ENCODE results near the gene ITGAD. TPM values are rescaled to one million over a fixed set of nuclear protein-coding genes. Genes with fewer than 3 reads are reported as not detected.

Gene ITGAD
- polyA plus RNA-seq, 3 donors: 0.04 TPM; not detected in 2

DNA sequence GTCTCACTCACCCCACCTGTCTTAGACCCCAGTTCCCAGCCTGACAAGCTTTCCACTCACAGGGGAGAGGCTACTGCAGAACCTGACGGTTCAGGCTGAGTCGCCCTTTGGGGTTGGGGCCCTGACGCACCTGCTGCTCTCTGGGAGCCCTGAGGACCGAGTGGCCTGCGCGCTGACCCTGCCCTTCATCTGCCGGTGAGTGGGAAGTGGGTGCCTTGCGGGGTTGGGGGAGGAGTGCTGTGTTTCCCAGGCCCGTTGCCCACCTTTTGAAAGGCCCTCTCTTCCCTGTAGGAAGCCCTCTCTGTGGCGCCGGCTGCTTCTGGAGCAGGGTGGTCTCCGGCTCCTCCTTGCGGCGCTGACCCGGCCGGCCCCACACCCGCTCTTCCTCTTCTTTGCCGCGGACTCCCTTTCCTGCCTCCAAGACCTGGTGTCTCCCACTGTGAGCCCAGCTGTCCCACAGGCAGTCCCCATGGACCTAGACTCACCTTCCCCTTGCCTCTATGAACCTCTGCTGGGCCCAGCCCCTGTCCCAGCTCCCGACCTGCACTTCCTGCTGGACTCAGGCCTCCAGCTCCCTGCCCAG, 72.7 kb downstream of the ITGAD start:
- Mint-ChIP-seq H3K36me3 (peaks cover 45 to 60% of the 10 kb centered on the region in 2 donors), H3K27me3 (ENCODE audit: low read depth in 3 of 3) (peaks cover 3 to 4% (median 4%) of the 10 kb centered on the region in 3 donors), H3K4me1 (peaks cover 21% of the 10 kb centered on the region), H3K9me3 (no peaks in the 10 kb centered on the region), H3K4me3 (peak overlapping the region; percentile 47 to 80), H3K27ac (peak overlapping the region in 1 of 7 donors; percentile 25)
- no peak for DNase-seq
- H2AFZ ChIP-seq (ENCODE audit: insufficient read depth, low read depth, low read length, poor library complexity, severe bottlenecking): no peak overlapping the region
- WGBS (ENCODE audit: insufficient coverage): 61% methylated on average over 20 of the region's 20 CpGs
- TF ChIP-seq, protein P1, sequence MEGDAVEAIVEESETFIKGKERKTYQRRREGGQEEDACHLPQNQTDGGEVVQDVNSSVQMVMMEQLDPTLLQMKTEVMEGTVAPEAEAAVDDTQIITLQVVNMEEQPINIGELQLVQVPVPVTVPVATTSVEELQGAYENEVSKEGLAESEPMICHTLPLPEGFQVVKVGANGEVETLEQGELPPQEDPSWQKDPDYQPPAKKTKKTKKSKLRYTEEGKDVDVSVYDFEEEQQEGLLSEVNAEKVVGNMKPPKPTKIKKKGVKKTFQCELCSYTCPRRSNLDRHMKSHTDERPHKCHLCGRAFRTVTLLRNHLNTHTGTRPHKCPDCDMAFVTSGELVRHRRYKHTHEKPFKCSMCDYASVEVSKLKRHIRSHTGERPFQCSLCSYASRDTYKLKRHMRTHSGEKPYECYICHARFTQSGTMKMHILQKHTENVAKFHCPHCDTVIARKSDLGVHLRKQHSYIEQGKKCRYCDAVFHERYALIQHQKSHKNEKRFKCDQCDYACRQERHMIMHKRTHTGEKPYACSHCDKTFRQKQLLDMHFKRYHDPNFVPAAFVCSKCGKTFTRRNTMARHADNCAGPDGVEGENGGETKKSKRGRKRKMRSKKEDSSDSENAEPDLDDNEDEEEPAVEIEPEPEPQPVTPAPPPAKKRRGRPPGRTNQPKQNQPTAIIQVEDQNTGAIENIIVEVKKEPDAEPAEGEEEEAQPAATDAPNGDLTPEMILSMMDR (IDR thresholded peaks at IDR 0.05): no peak
- no peak overlapping the region for H3K4me3 ChIP-seq (replicated peaks in 1 of 3; ENCODE audit: low read depth in 2 of 3, low read length in 3 of 3)
- H3K4me1 ChIP-seq (ENCODE audit: control insufficient read depth in 1 of 2, insufficient read depth in 2 of 2, low read length in 2 of 2): peaks cover 0 to 3% of the 10 kb centered on the region in 2 donors
- peaks cover 4% of the 10 kb centered on the region for H4K20me1 ChIP-seq (ENCODE audit: insufficient read depth, low read length)
- no peak overlapping the region for H3K4me2 ChIP-seq (replicated peaks; ENCODE audit: extremely low read depth, low read length, poor library complexity, severe bottlenecking)
- H3K9me3 ChIP-seq (replicated peaks in 1 of 2; ENCODE audit: control insufficient read depth in 1 of 2, insufficient read depth in 1 of 2, low read length in 2 of 2): no peaks in the 10 kb centered on the region
- intact Hi-C loops (cut with micrococcal nuclease): no loop called here
- H3K27me3 ChIP-seq (ENCODE audit: control insufficient read depth in 2 of 2, insufficient read depth in 2 of 2, low read length in 2 of 2): no peaks in the 10 kb centered on the region
- peaks cover 34 to 60% of the 10 kb centered on the region in 2 donors for H3K36me3 ChIP-seq (replicated peaks in 1 of 2; ENCODE audit: control insufficient read depth in 1 of 2, insufficient read depth in 2 of 2, low read length in 2 of 2)
- H3K9ac ChIP-seq (ENCODE audit: insufficient read depth, low read length, poor library complexity, severe bottlenecking): no peak overlapping the region
- no peak overlapping the region for H3K27ac ChIP-seq (ENCODE audit: low read depth in 1 of 2, low read length in 2 of 2)
- H3K79me2 ChIP-seq (ENCODE audit: insufficient read depth, low read length): peaks cover 3% of the 10 kb centered on the region

DNA sequence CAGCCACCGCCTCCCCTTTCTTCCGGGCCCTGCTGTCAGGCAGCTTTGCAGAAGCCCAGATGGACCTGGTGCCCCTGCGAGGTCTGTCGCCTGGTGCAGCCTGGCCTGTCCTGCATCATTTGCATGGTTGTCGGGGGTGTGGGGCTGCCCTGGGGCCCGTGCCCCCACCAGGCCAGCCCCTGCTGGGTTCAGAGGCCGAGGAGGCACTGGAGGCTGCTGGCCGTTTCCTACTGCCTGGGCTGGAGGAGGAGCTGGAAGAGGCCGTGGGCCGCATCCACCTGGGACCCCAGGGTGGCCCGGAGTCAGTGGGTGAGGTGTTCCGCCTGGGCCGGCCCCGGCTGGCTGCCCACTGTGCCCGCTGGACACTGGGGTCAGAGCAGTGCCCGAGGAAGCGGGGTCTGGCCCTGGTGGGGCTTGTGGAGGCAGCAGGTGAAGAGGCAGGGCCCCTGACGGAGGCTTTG, 73.3 kb downstream of the ITGAD start:
- TF ChIP-seq, protein P1 (IDR thresholded peaks at IDR 0.05): no peak
- Histone ChIP-seq H3K36me3 (replicated peaks in 1 of 2; ENCODE audit: control insufficient read depth in 1 of 2, insufficient read depth in 2 of 2, low read length in 2 of 2) (peaks cover 34 to 60% of the 10 kb centered on the region in 2 donors), H3K4me1 (ENCODE audit: control insufficient read depth in 1 of 2, insufficient read depth in 2 of 2, low read length in 2 of 2) (peaks cover 0 to under 1% of the 10 kb centered on the region in 2 donors), H3K79me2 (ENCODE audit: insufficient read depth, low read length) (no peaks in the 10 kb centered on the region), H3K27ac (ENCODE audit: low read depth in 1 of 2, low read length in 2 of 2) (no peak overlapping the region), H2AFZ (ENCODE audit: insufficient read depth, low read depth, low read length, poor library complexity, severe bottlenecking) (no peak overlapping the region), H3K9me3 (replicated peaks in 1 of 2; ENCODE audit: control insufficient read depth in 1 of 2, insufficient read depth in 1 of 2, low read length in 2 of 2) (no peaks in the 10 kb centered on the region), H3K4me2 (replicated peaks; ENCODE audit: extremely low read depth, low read length, poor library complexity, severe bottlenecking) (no peak overlapping the region), H3K4me3 (replicated peaks in 1 of 3; ENCODE audit: low read depth in 2 of 3, low read length in 3 of 3) (no peak overlapping the region), H3K9ac (ENCODE audit: insufficient read depth, low read length, poor library complexity, severe bottlenecking) (no peak overlapping the region), H4K20me1 (ENCODE audit: insufficient read depth, low read length) (no peaks in the 10 kb centered on the region), H3K27me3 (ENCODE audit: control insufficient read depth in 2 of 2, insufficient read depth in 2 of 2, low read length in 2 of 2) (peaks cover 0 to 4% of the 10 kb centered on the region in 2 donors)
- peaks cover 0 to 2% (median 0%) of the 10 kb centered on the region in 7 donors for H3K9me3 Mint-ChIP-seq
- peaks cover 6 to 8% (median 8%) of the 10 kb centered on the region in 3 donors for H3K27me3 Mint-ChIP-seq (ENCODE audit: low read depth in 3 of 3)
- 84% methylated on average over 17 of the region's 18 CpGs for WGBS (ENCODE audit: insufficient coverage)
- peaks cover 19% of the 10 kb centered on the region for H3K4me1 Mint-ChIP-seq
- H3K27ac Mint-ChIP-seq: peak overlapping the region in 1 of 7 donors; percentile 25
- intact Hi-C loops (cut with micrococcal nuclease): no loop called here
- DNase-seq: no peak
- H3K36me3 Mint-ChIP-seq: peaks cover 49 to 60% of the 10 kb centered on the region in 2 donors
- peak overlapping the region; percentile 47 to 80 for H3K4me3 Mint-ChIP-seq

All from CD14-positive monocyte (primary cell).